ENCODE data around the gene GGN.
"Not testable (repeated sequence)": the region's sequence is repeated elsewhere in the genome, so short reads cannot be mapped to it uniquely, and the experiment has no call there.

The GGN gene

DNA sequence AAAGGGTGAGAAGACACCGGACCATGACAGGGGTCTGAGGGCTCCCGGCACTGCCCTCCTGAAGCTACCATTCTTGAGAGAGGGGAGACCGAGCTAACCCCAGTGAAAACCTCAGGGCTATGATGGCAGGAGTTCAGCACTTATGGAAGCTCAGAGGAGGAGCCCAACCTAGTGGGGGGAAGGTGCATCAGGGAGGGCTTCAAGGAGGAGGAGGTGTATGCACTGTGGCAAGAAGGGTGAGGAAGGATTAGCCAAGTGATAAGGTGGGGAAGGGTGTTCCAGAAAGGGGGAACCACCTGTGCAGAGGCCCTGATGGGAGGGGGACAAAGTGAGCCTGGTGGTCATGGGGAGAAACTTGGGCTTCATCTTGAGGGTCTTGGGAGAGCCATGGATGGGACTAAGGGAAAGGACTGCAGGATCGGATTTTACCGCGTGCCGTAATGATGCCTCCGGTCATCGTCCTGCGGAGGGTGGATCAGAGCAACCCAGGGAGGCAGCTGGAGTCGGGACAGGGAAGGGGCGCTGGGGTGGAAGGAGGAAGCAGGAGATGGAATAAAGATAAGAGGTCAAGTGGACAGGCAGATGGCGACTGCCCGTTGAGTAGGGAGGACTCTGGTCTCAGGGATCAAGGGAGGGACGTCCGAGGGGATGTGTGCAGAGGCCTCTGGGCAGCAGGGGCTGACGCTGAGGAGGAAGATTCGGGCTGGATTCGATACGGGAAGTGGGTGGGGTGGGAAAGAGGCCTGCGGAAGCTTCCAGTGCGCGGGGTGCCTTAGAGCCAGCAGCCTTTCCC is 26.8 kb downstream of the GGN start:
- DNase-seq, result no peak

DNA sequence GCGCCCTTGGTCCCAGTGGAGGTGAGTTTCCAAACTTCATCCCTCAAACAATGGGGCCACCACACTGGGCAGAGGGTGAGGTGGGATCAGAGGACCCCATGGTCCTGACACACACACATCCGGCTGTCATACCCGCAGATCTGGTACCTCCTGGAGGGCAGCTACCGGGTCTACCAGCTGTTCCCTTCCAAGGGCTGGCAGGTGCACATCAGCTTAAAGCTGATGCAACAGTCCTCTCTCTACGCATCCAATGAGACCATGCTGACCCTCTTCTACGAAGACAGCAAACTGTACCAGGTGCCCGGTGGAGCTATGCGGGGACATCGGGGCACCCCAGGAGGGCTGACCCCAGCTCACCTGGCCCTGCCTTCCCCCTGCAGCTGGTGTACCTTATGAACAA is 27.5 kb downstream of the GGN start:
- no peak for DNase-seq

DNA sequence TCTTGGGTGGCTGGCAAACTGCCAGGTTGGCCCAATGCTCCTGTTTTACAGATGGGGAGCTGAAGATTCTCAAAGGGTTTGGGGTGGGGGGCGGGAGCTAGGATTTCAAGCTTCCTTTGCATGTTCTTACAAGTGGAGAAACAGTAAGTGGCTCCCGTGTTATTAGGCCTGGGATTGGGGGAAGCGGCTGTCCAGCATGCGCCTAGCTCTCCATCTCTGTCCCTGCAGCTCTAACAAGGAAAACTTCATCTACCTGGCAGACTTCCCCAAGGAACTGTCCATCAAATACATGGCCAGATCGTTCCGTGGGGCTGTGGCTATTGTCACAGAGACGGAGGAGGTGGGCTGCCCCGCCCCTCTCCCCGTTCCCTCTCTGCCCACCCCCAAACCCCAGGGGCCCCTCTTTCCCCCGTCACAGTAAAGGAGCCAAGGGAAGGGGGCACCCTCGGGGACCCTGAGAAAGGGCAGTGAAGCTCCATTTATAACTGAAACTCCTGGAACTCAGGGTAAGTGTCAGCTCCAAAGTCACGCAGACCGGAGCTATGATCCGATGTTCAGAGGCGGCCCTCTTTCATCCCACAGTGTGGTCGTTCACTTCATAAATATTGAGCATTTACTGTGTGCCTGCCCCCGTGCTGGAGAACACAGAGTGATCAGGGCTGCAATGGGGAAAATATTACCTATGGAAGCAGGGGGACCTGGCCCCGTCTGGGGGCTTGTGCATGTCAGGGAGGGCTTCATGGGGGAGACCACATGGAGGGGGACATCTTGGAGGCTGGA is 28.4 kb downstream of the GGN start:
- no peak for DNase-seq

DNA sequence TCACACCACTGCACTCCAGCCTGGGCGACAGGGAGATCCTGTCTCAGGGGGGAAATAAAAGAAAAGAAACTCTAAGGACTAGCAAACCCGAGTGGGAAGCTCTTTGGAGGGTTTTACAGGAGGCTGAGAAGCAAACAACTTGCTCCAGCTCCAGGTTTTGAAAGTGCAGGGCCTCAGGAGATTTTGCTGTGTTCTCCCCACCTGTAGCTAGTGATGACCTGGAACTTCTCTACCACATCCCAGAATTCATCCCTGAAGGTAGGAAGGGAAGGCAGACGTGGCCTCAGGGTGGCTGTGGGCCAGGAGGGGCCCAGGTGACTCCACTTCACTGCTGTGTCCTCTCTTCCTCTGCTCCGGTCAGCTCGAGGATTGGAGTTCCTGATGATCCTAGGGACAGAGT is 29.8 kb downstream of the GGN start:
- no peak for DNase-seq

DNA sequence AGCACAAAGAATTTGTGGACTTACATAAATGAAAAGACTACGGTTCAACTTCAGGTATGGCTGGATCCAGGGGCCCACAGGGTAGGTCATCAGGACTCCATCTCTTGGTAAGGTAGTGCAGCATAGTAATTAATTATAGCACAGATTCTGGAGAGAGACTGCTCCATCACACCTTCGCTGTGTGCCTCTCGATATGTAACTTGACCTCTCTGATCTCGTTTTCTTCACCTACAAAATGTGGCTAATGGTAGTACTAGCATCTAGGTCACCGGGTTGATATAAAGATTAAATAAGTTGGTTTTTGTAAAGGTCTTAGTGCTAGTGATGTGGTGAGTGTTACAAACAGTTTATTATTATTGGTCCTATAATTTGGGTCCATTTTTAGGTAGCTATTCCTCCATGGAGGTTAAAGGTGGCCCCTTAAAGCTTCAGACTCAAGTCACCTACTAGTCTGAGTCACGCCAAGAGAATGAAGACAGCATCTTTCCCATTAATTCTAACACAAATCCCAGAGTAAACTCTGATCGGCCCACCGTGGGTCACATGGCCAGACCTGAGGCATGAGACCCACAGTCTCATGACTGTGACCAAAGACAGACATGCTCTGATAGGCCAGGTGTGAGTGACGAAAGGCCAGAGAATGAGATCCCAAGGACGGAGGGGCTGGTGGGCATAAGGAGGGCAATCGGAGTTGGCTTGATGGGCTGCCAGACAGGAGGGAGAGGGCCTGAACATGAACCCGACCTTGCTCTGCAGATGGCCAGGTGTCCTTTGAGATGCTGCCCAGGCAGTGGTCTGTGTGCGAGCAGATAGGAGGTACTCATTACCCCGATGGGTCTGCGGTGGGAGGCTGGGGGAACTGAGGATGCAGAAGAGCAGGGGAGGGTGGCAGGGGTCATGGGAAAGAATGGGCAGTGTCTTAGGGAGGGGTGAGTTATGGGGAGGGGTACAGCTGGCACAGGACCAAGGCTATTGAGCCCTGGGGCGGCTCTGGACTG is 31.8 kb downstream of the GGN start:
- no peak for DNase-seq

DNA sequence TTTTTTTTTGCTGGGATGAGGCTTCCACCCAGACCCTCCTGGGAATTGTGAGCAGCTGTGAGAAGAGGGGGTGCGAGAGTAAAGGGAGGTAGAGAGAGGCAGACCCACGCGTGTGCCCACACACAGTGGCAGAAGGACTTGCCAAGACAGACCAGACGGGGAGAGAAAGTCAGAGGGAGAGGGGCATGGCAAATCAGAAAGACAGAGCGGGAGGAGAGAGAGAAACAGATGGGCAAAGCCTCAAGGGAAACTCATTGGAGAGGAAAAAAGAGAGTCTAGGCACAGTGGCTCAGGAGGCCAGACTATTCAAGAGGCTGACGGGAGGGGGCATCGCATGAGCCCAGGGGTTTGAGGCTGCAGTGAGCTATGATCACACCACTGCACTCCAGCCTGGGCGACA is 35.2 kb downstream of the GGN start:
- no peak for DNase-seq

DNA sequence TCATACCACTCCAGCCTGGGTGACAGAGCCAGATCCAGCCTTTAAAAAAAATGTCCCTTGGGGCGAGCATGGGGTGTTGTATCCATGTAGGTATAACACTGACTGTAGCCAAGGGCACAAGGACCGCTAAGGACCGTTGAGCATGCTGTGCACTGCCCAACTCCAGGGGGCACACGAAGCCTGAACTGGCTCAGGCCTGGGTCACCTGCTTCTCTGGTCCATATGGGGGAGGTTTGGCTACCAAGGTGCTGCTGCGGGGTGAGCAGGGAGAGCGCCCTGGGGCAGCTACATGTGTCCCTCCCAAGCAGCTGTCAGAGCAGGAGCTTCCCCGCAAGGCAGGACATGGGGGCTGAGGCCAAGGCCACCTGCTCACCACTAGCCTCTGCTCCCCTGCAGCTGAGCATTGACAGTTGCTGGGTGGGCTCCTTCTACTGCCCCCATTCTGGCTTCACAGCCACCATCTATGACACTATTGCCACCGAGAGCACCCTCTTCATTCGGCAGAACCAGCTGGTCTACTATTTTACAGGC is 35.9 kb downstream of the GGN start:
- no peak for DNase-seq

DNA sequence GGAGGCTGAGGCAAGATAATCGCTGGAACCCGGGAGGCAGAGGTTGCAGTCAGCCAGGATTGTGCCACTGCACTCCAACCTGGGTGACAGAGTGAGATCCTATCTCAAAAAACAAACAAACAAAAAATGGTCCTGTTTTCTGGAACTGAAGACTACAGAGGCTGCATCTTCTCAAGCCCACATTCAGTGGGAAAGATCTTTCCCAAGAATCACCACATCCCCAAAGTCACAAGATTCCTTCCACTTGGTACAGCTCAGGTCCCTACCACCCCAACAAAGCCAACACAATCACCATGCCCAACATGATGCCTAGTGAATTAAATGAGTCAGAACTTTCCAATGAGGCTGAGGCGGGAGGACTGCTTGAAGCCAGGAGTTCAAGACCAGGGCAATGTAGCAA is 37.0 kb downstream of the GGN start:
- DNase-seq, result no peak

DNA sequence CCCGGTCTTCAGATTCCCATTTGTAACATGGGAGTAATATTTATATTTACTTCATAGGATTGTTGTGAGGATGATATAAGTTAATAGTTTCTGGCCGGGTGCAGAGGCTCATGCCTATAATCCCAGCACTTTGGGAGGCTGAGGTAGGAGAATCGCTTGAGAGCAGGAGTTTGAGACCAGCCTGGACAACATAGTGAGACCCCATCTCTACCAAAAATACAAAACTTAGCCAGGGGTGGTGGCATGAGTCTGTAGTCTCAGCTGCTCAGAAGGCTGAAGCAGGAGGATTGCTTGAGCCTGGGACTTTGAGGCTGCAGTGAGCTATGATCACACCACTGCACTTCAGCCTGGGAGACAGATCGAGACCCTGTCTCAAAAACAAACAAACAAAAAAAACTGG is 41.0 kb downstream of the GGN start:
- DNase-seq, result no peak

DNA sequence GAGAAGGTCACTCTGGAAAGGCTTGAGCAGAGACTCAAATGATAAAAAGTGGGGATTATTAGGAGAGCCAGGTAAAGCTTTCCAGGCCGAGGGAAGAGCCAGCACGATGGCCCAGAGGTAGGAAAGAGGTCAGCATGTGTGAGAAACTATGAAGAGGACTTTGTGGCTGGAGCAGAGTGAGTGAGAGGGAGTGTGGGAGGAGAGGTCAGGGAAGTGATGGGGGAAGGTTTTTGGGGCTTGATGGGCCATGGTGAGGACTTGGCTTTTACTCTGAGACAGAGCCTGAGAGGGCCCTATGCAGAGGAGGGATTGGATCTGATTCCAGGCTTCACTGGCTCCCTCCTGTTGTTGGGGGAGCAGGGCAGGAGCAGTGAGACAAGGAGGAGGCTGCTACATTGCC is 46.9 kb downstream of the GGN start:
- DNase-seq, result no peak

DNA sequence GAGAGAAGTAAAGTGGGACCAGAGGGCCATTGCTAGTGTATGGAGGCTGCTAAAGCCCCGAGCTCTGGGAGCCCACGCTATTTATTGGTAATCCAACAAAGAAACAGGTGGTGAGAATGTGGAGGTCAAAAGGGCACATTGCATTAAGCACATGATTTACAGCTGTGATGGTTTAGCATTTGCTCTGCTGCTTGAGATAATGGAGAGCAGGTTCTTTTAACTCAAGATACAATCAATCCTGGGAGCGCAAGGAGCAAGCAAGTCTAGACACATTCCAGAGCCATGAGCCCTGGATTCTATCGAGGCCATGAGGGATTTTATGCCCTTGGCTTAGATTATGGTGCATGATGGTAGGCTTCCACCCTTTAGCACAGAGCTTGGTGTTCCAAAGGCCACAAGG is 48.8 kb downstream of the GGN start:
- not testable (repeated sequence) for DNase-seq

DNA sequence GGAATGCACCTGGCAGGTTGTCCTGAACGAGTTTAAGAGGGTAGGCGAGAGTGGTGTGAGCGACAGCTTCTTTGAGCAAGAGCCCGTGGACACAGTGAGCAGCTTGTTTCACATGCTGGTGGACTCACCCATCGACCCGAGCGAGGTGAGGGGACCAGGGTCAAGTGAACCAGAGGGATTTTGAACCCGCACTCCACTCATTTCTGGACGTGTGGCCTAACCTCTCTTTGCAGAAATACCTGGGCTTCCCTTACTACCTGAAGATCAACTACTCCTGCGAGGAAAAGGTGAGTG is 50.5 kb downstream of the GGN start:
- no peak for DNase-seq

DNA sequence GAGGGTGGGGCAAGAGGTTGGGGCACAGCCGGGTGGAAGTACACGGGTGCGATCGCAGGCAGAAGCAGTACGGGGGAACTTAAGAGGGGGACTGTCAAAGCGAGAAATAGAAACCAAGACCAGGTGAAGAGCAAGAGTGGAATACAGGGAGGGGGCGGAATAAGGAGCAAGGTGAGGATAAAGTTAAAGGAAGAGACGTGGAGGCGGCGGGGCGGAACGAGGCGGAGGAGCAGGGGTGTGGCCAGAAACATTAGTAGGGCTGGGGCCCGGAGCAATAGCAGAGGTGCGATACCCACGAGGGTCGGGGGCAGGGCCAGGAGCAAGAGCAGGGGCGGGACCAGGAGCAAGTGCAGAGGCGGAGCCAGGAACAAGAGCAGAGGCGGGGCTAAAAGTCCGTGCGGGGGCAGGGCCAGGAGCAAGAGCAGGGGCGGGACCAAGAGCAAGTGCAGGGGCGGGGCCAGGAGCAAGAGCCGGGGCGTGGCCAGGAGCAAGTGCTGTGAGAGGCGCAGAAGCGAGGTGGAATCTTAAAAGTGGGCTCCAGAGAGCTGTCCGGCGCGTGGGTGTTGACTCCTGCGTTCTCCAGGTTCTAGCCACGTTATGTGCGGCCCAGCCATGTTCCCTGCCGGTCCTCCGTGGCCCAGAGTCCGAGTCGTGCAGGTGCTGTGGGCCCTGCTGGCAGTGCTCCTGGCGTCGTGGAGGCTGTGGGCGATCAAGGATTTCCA is 51.0 kb downstream of the GGN start:
- DNase-seq, result peak; percentile 93 to 94

DNA sequence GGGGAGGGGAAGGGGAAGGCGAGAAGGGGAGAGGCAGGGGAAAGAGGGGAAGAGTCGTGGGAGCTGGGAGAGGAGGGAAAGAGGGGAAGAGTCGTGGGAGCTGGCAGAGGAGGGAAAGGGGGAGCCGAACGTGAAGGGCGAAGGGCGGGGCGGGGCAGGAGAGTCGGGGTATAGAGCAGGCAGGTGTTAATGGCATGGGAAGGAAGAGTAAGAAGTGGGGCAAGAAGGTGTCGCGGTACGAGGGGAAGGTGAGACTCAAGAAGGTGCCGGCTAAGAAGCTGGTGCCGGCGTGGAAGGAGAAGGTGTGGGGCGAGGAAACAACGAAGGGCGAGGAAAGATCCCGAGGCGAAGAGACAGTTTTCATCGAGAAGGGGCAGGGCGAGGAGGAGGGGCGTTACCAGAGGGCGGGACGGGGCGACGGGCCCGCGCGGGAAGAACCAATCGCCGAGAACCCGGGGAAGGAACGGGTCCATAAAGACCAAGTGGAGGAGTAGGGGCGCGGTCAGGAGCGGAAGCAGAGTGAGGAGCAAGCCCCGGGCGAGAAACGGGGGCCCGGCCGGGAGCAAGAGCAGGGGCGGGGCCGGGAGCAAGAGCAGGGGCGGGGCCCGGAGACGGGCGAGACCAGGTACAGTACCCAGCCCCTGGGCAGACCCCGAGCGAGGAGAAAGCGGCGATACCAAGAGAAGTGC is 51.7 kb downstream of the GGN start:
- peak; percentile 93 to 94 for DNase-seq
